HepG2 (cell line): Measurements from ENCODE around the gene CHCHD1. TPM values are rescaled to one million over a fixed set of nuclear protein-coding genes. Genes with fewer than 3 reads are reported as not detected.

Experiments
- CEBPB ChIP-seq: IDR thresholded peaks from 2 replicates; pipeline ENCODE4 v1.6.1; 2011; ENCODE audit warnings: low read depth, low read length, improper control_type of control experiment, borderline replicate concordance
- CSRNP2 ChIP-seq: sonication (generic); formaldehyde crosslinking; conservative IDR thresholded peaks from 2 replicates; pipeline ENCODE4 v1.8.0; 2022; ENCODE audit warnings: low read depth, missing genetic modification reagents
- FOXC1 ChIP-seq: sonication (generic); formaldehyde crosslinking; IDR thresholded peaks from 2 replicates; pipeline ENCODE4 v1.8.0; 2022; ENCODE audit warnings: mild to moderate bottlenecking, missing genetic modification reagents, borderline replicate concordance
- FOXK2 ChIP-seq: fragments of 450-650 bp; IDR thresholded peaks from 2 replicates; pipeline ENCODE4 v1.6.1; 2016
- HNF1A ChIP-seq, 2 experiments: sonication (generic) in 1 of 2; formaldehyde crosslinking in 1 of 2; IDR thresholded peaks; 2 replicates each; pipeline versions ENCODE4 v1.4.0 to v1.6.1; 2016 to 2020; ENCODE audit warnings: borderline replicate concordance in 1 of 2, low read depth in 1 of 2, mild to moderate bottlenecking in 1 of 2, missing genetic modification reagents in 1 of 2
- MAF1 ChIP-seq: sonication (generic); formaldehyde crosslinking; IDR thresholded peaks from 2 replicates; pipeline ENCODE4 v1.5.0; 2020; ENCODE audit warnings: missing genetic modification reagents, borderline replicate concordance
- RFX3 ChIP-seq: IDR thresholded peaks from 2 replicates; pipeline ENCODE4 v1.6.1; 2016; ENCODE audit warnings: missing biosample characterization, missing genetic modification reagents
- ZBTB39 ChIP-seq: sonication (generic); formaldehyde crosslinking; IDR thresholded peaks from 2 replicates; pipeline ENCODE4 v1.5.0; 2020; ENCODE audit warnings: missing genetic modification reagents
- ZBTB43 ChIP-seq: sonication (generic); formaldehyde crosslinking; conservative IDR thresholded peaks from 2 replicates; pipeline ENCODE4 v1.4.0; 2020; ENCODE audit warnings: missing genetic modification reagents
- ZBTB46 ChIP-seq: sonication (generic); formaldehyde crosslinking; IDR thresholded peaks from 2 replicates; pipeline ENCODE4 v1.4.0; 2020; ENCODE audit warnings: mild to moderate bottlenecking, missing genetic modification reagents, borderline replicate concordance
- ZFP36 ChIP-seq: fragments of 150-350 bp; IDR thresholded peaks from 2 replicates; pipeline ENCODE4 v1.6.1; 2018; ENCODE audit warnings: borderline replicate concordance, low read length, low read depth; ENCODE audit not compliant: partially characterized antibody
- ZNF33B ChIP-seq: sonication (generic); formaldehyde crosslinking; IDR thresholded peaks from 2 replicates; pipeline ENCODE4 v1.5.1; 2020; ENCODE audit warnings: mild to moderate bottlenecking, missing genetic modification reagents
- polyA plus RNA-seq, 8 experiments: library from polyadenylated mRNA; depleted of rRNA in 3 of 8; stranded (reverse) in 7 of 8; unstranded in 1 of 8; fragments of >200 nt; fragmentation: Illumina TruSeq in 4 of 8; extraction: Trizol in 4 of 8; gene quantifications; 2 replicates each; pipeline versions ENCODE4 v1.2.1 to v1.2.3, GENCODE V29; 2011 to 2016; ENCODE audit warnings: low read depth in 4 of 8, missing spikeins in 1 of 8, mixed read lengths in 1 of 8; ENCODE audit not compliant: insufficient read depth in 1 of 8
- total RNA-seq, 5 experiments: library from RNA; depleted of rRNA; stranded (reverse); fragments of >200 nt; fragmentation: Illumina TruSeq; extraction: Trizol; gene quantifications; 2 replicates each; pipeline ENCODE4 v1.2.3, GENCODE V29; 2016; ENCODE audit warnings: low read depth in 1 of 5

CHCHD1 gene
- total and polyA plus RNA-seq, 2 of the 13 experiments (the other 11 are each of a cell fraction or from before 2014, with no cell fraction given), result 36.9 to 71.2 TPM

- TF ChIP-seq ZBTB46 (no peak), HNF1A (IDR thresholded peaks at IDR 0.05; ENCODE audit: low read depth) (no peak), HNF1A (CRISPR knock-in tag; IDR thresholded peaks at IDR 0.05; ENCODE audit: borderline replicate concordance) (0 out of 2 replicates have a peak, but pooled peaks have one; percentile 32), MAF1 (CRISPR knock-in tag) (no peak), ZNF33B (CRISPR knock-in tag) (no peak), ZFP36 (no peak), FOXK2 (no peak), ZBTB39 (CRISPR knock-in tag) (0 out of 2 replicates have a peak, but pooled peaks have one; percentile 56), FOXC1 (CRISPR knock-in tag) (peak; percentile 54; the same call in 1 of the 2 replicates), CEBPB (no peak), CSRNP2 (CRISPR knock-in tag) (no peak), ZBTB43 (CRISPR knock-in tag) (no peak), RFX3 (CRISPR knock-in tag) (no peak)
Observed at GRCh38 chr10:73772281-73773151, 9.3 kb upstream of the CHCHD1 start (continued).
